GM20000 (cell line): ENCODE data around the gene HPS3.
A peak's percentile ranks its signal among the peaks of the same experiment; 100 is the strongest.
"Not testable (repeated sequence)": the region's sequence is repeated elsewhere in the genome, so short reads cannot be mapped to it uniquely, and the experiment has no call there.

Experiments
- DNase-seq: peaks from one replicate; pipeline ENCODE4 v3.0.0; 2012; ENCODE audit warnings: low spot score
- CTCF ChIP-seq: IDR thresholded peaks from 2 replicates; pipeline ENCODE4 v1.5.1; 2012; ENCODE audit warnings: mild to moderate bottlenecking, control low read depth; ENCODE audit errors: extremely low read depth, missing control alignments

Gene HPS3

GRCh38 chr3:149087208-149087607 is 42.2 kb upstream of the HPS3 start:
- no peak for TF ChIP-seq CTCF
- no peak for DNase-seq

GRCh38 chr3:149089395-149089794 is 40.0 kb upstream of the HPS3 start:
- no peak for TF ChIP-seq CTCF
- DNase-seq: no peak

GRCh38 chr3:149090461-149090860 is 39.0 kb upstream of the HPS3 start:
- TF ChIP-seq CTCF: no peak
- DNase-seq: no peak

GRCh38 chr3:149090907-149091306 is 38.5 kb upstream of the HPS3 start:
- peak; percentile 42 for DNase-seq
- TF ChIP-seq CTCF: no peak

- no peak for DNase-seq
- TF ChIP-seq CTCF: no peak
Observed at GRCh38 chr3:149091983-149092382, 37.5 kb upstream of the HPS3 start.

- DNase-seq: peak; percentile 78
- TF ChIP-seq CTCF: no peak
Observed at GRCh38 chr3:149095487-149095886, 34.0 kb upstream of the HPS3 start.

- DNase-seq: not testable (repeated sequence)
Observed at GRCh38 chr3:149097987-149098386, 31.5 kb upstream of the HPS3 start.

- TF ChIP-seq CTCF: no peak
- DNase-seq: no peak
Observed at GRCh38 chr3:149101154-149101553, 28.3 kb upstream of the HPS3 start.
